WTC11 (cell line): ENCODE measurements around the gene MYCBPAP.

Source experiments
- CTCF ChIP-seq: fragments of 200-600 bp; IDR thresholded peaks from 2 replicates; pipeline ENCODE4 v1.8.0; 2022; ENCODE audit warnings: antibody characterized with exemption
- EMX1 ChIP-seq: fragments of 250-450 bp; sonication (Bioruptor Pico); IDR thresholded peaks from 2 replicates; pipeline ENCODE4 v1.8.0; 2021; ENCODE audit warnings: mild to moderate bottlenecking
- FOXP4 ChIP-seq: sonication (generic); formaldehyde crosslinking; IDR thresholded peaks from 2 replicates; pipeline ENCODE4 v1.8.0; 2022; ENCODE audit warnings: mild to moderate bottlenecking, missing genetic modification reagents
- MAX ChIP-seq: sonication (generic); formaldehyde crosslinking; IDR thresholded peaks from 2 replicates; pipeline ENCODE4 v1.8.0; 2022; ENCODE audit warnings: mild to moderate bottlenecking, missing genetic modification reagents
- SMAD4 ChIP-seq: sonication (generic); formaldehyde crosslinking; IDR thresholded peaks from 2 replicates; pipeline ENCODE4 v1.8.0; 2022; ENCODE audit warnings: mild to moderate bottlenecking, missing genetic modification reagents
- SOX15 ChIP-seq: fragments of 250-450 bp; sonication (Bioruptor Pico); IDR thresholded peaks from 2 replicates; pipeline ENCODE4 v1.9.0; 2021; ENCODE audit warnings: mild to moderate bottlenecking
- SP1 ChIP-seq: sonication (generic); formaldehyde crosslinking; conservative IDR thresholded peaks from 2 replicates; pipeline ENCODE4 v1.8.1; 2022; ENCODE audit warnings: missing genetic modification reagents
- TCF7 ChIP-seq: sonication (generic); formaldehyde crosslinking; IDR thresholded peaks from 2 replicates; pipeline ENCODE4 v1.8.0; 2022; ENCODE audit warnings: mild to moderate bottlenecking, low read depth, missing genetic modification reagents, moderate library complexity
- TP53 ChIP-seq: sonication (generic); formaldehyde crosslinking; IDR thresholded peaks from 2 replicates; pipeline ENCODE4 v1.8.1; 2023; ENCODE audit warnings: mild to moderate bottlenecking, missing genetic modification reagents
- USF1 ChIP-seq: sonication (generic); formaldehyde crosslinking; IDR thresholded peaks from 2 replicates; pipeline ENCODE4 v1.8.0; 2022; ENCODE audit warnings: mild to moderate bottlenecking, missing genetic modification reagents

- TF ChIP-seq TCF7 (CRISPR knock-in tag): no peak
- TF ChIP-seq CTCF: no peak
- TF ChIP-seq SOX15: no peak
- TF ChIP-seq EMX1 (CRISPR knock-in tag): no peak
- no peak for TF ChIP-seq SMAD4 (CRISPR knock-in tag)
- no peak for TF ChIP-seq FOXP4 (CRISPR knock-in tag)
- no peak for TF ChIP-seq SP1 (CRISPR knock-in tag)
- no peak for TF ChIP-seq TP53 (CRISPR knock-in tag)
- TF ChIP-seq MAX (CRISPR knock-in tag): no peak
- no peak for TF ChIP-seq USF1 (CRISPR knock-in tag)
These were observed 27.3 kb upstream of the MYCBPAP start for GRCh38 chr17:50480854-50481490.
